Activated T-cell treated with anti-CD3 and anti-CD28 coated beads for 1 hour (primary cell): Measurements from ENCODE around the gene SNAI3.

ENCODE experiments used
- DNase-seq: peaks from one replicate; pipeline ENCODE4 v3.0.0-alpha.2; 2020; ENCODE audit warnings: low read depth

SNAI3 gene

GRCh38 chr16:88703486-88704309, 17.4 kb upstream of the SNAI3 start:
- peak; percentile 56 for DNase-seq

GRCh38 chr16:88702371-88703210, 16.3 kb upstream of the SNAI3 start:
- no peak for DNase-seq

- no peak for DNase-seq
These were observed 15.5 kb upstream of the SNAI3 start for GRCh38 chr16:88701581-88702370.

GRCh38 chr16:88700636-88701482, 14.6 kb upstream of the SNAI3 start:
- peak; percentile 91 for DNase-seq

- DNase-seq: no peak
These were observed 14.0 kb upstream of the SNAI3 start for GRCh38 chr16:88700322-88700635.

- no peak for DNase-seq
These were observed 12.9 kb upstream of the SNAI3 start for GRCh38 chr16:88699180-88699579.

GRCh38 chr16:88698646-88699045, 12.3 kb upstream of the SNAI3 start:
- DNase-seq: no peak

GRCh38 chr16:88697831-88698615, 11.7 kb upstream of the SNAI3 start:
- no peak for DNase-seq

GRCh38 chr16:88697116-88697830, 11.0 kb upstream of the SNAI3 start:
- DNase-seq: no peak

- no peak for DNase-seq
These were observed 10.1 kb upstream of the SNAI3 start for GRCh38 chr16:88696441-88696840.

GRCh38 chr16:88695753-88696152, 9.4 kb upstream of the SNAI3 start:
- DNase-seq: no peak

GRCh38 chr16:88695218-88695617, 8.9 kb upstream of the SNAI3 start:
- no peak for DNase-seq

- DNase-seq: no peak
These were observed 8.1 kb upstream of the SNAI3 start for GRCh38 chr16:88694221-88695087.

GRCh38 chr16:88693420-88694177, 7.3 kb upstream of the SNAI3 start:
- DNase-seq: no peak

- DNase-seq: no peak
These were observed 6.6 kb upstream of the SNAI3 start for GRCh38 chr16:88692861-88693260.

GRCh38 chr16:88691924-88692560, 5.7 kb upstream of the SNAI3 start:
- DNase-seq: no peak

- DNase-seq: no peak
These were observed 5.0 kb upstream of the SNAI3 start for GRCh38 chr16:88691129-88691813.
